Esophagus muscularis mucosa (tissue), 4 donors: ENCODE results near the gene FAM131B. TPM values are rescaled to one million over a fixed set of nuclear protein-coding genes. Genes with fewer than 3 reads are reported as not detected.

Experiments used
- DNase-seq: peaks from one replicate; pipeline ENCODE4 v3.0.0-alpha.2; 2017; ENCODE audit errors: extremely low spot score
- H3K27ac ChIP-seq, 4 donors: fragments of 200-600 bp; sonication (generic); replicated peaks in 1 of 4; 1 replicate in 3 of 4; 2 replicates in 1 of 4; pipeline ENCODE4 v1.5.1; 2016 to 2019; ENCODE audit warnings: mild to moderate bottlenecking in 1 of 4
- H3K27me3 ChIP-seq, 4 donors: fragments of 200-600 bp; sonication (generic); one replicate each; pipeline versions ENCODE4 v1.5.1 to v1.6.0; 2016 to 2019
- H3K36me3 ChIP-seq, 4 donors: fragments of 200-600 bp; sonication (generic); one replicate each; pipeline ENCODE4 v1.5.1; 2016 to 2019
- H3K4me1 ChIP-seq, 4 donors: fragments of 200-600 bp; sonication (generic); one replicate each; pipeline ENCODE4 v1.5.1; 2016 to 2019
- H3K4me3 ChIP-seq, 4 donors: fragments of 200-600 bp; sonication (generic); 1 replicate in 2 of 4; 2 replicates in 2 of 4; pipeline ENCODE4 v1.5.1; 2016 to 2019; ENCODE audit warnings: mild to moderate bottlenecking in 4 of 4, moderate library complexity in 1 of 4
- H3K9me3 ChIP-seq, 4 donors: fragments of 200-600 bp; sonication (generic); 1 replicate in 3 of 4; 2 replicates in 1 of 4; pipeline ENCODE4 v1.5.1; 2016 to 2019
- CTCF ChIP-seq, 3 experiments: fragments of 200-600 bp in 2 of 3; fragments of 450-650 bp in 1 of 3; sonication (generic) in 2 of 3; IDR thresholded peaks; one replicate each; pipeline ENCODE4 v1.5.1; 2017 to 2019; ENCODE audit warnings: antibody characterized with exemption in 3 of 3, mild to moderate bottlenecking in 2 of 3, moderate library complexity in 1 of 3
- EP300 ChIP-seq: sonication (generic); formaldehyde crosslinking; IDR thresholded peaks from one replicate; pipeline ENCODE4 v1.6.1; 2017; ENCODE audit warnings: antibody characterized with exemption
- POLR2A ChIP-seq: fragments of 450-650 bp; IDR thresholded peaks from one replicate; pipeline ENCODE4 v1.6.1; 2017; ENCODE audit warnings: antibody characterized with exemption, moderate library complexity, mild to moderate bottlenecking, low read depth
- POLR2AphosphoS5 ChIP-seq, 2 donors: sonication (generic); formaldehyde crosslinking; IDR thresholded peaks; one replicate each; pipeline ENCODE4 v1.6.1; 2017; ENCODE audit warnings: antibody characterized with exemption in 2 of 2
- WGBS: methylation state at CpG from one replicate; pipeline ENCODE4 v1.1.5; 2018; 5-methylcytosine and 5-hydroxymethylcytosine counted together
- intact Hi-C: fragments of 100-400 bp; cut with DNase I; formaldehyde crosslinking; loops from one replicate; pipeline ENCODE4 v1.15.1; 2023
- total RNA-seq, 4 donors: library from RNA; depleted of rRNA; stranded (reverse); fragments of >200 nt; gene quantifications; one replicate each; pipeline versions ENCODE4 v1.1.0 to v1.2.1, GENCODE V29; 2016

FAM131B gene
- total RNA-seq, 4 donors from 2014 or later: 0.42 to 2.0 (median 1.3) TPM

GRCh38 chr7:143397710-143398530, 35.4 kb upstream of the FAM131B start:
- WGBS: 94% methylated on average over 16 of the region's 16 CpGs
- intact Hi-C loops: no loop called here
- no peak for DNase-seq
- Histone ChIP-seq H3K27me3 (no peaks in the 10 kb centered on the region), H3K4me3 (no peak overlapping the region), H3K27ac (no peak overlapping the region), H3K9me3 (no peaks in the 10 kb centered on the region), H3K36me3 (peaks cover 0 to 8% (median 6%) of the 10 kb centered on the region in 4 donors), H3K4me1 (peaks cover 21 to 32% (median 27%) of the 10 kb centered on the region in 4 donors)
- no peak for TF ChIP-seq EP300
- TF ChIP-seq POLR2A: no peak
- TF ChIP-seq CTCF (IDR thresholded peaks at IDR 0.05): no peak
- TF ChIP-seq POLR2AphosphoS5 (IDR thresholded peaks at IDR 0.05): no peak

DNA sequence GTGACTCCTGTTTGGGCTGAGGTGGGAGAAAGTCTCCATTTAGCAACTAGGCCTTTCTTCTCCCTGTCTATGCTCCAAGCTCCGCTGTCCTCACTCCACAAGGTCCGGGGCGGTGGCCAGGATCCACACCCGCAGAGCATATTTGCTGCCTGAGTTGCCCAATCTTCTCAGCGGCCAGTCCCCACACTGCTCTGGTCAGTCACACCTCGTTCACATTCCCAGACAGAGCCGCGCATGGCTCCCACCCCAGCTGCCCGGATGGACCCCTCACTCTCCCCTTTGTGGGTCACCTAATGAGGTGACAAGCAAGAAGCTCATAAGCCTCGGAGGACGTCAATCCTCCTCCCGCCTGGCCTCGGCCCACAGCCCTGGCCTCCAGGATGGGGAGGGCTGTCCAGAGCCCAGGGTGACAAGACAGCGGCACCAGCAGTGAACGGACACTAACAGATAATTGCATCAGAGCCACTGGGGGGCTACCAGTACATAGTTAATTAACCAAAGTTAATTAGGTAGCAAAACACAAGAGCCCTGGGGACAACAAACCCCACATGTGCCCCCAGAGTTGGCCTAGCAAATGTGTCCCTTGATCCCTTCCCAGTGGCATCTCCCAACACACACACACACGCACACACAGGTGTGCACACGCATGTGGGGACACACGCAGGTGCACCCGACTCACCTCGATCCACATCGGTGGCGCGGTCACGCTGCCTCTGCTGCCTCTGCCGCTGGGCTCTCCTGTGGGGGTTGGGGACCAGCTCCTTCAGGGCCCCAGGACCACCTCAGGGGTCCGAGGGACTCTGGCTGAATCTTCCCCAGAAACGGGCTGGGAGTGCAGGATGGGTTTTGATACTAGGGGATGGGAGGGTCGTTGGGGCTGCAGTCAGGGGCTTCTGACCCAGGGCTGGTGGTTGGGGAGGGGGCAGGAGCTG, 34.4 kb upstream of the FAM131B start:
- Histone ChIP-seq H3K9me3 (no peaks in the 10 kb centered on the region), H3K27me3 (no peaks in the 10 kb centered on the region), H3K27ac (no peak overlapping the region), H3K4me3 (no peak overlapping the region), H3K4me1 (peaks cover 31 to 42% (median 37%) of the 10 kb centered on the region in 4 donors), H3K36me3 (peaks cover 0 to 11% (median 8%) of the 10 kb centered on the region in 4 donors)
- peak in 1 of 2 donors; percentile 12 for TF ChIP-seq POLR2AphosphoS5 (IDR thresholded peaks at IDR 0.05)
- no peak for TF ChIP-seq EP300
- 91% methylated on average over 26 of the region's 28 CpGs for WGBS
- intact Hi-C loops: no loop called here
- DNase-seq: no peak

DNA sequence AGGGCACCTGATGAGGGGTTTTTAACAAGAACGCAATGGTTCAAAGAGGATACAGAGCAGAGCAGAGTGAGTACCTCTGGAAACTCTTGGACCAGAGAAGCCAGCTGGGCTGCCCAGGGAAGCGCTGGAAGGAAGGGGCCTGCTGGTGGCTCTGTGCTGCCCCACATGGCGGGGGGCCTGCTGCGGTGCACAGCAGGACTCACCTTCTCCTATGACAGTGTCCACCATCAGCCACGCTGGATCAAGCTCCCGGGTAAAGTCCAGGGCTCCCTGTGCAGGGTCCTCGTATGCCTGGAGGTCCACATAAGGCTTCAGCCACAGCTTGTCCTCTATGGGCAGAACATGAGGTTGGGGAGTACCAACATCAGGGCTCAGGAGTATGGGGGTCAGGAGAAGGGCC, 33.7 kb upstream of the FAM131B start:
- intact Hi-C loops: no loop called here
- TF ChIP-seq EP300 (no peak), POLR2A (no peak), POLR2AphosphoS5 (IDR thresholded peaks at IDR 0.05) (no peak), CTCF (IDR thresholded peaks at IDR 0.05) (no peak)
- Histone ChIP-seq H3K4me3 (no peak overlapping the region), H3K9me3 (no peaks in the 10 kb centered on the region), H3K27ac (peak overlapping the region in 1 of 4 donors; percentile 11), H3K4me1 (peaks cover 38 to 49% (median 44%) of the 10 kb centered on the region in 4 donors), H3K27me3 (no peaks in the 10 kb centered on the region), H3K36me3 (peaks cover 0 to 18% (median 10%) of the 10 kb centered on the region in 4 donors)
- DNase-seq: no peak
- 63% methylated on average over 5 of the region's 7 CpGs for WGBS

GRCh38 chr7:143395187-143396149, 33.0 kb upstream of the FAM131B start:
- 71% methylated on average over 11 of the region's 21 CpGs for WGBS
- H3K4me1 ChIP-seq: peaks cover 45 to 56% (median 51%) of the 10 kb centered on the region in 4 donors
- no peak for DNase-seq
- peak overlapping the region in 2 of 4 donors; percentile 10 to 11 for H3K27ac ChIP-seq
- H3K9me3 ChIP-seq: no peaks in the 10 kb centered on the region
- no peaks in the 10 kb centered on the region for H3K27me3 ChIP-seq
- intact Hi-C loops: no loop called here
- TF ChIP-seq POLR2A (no peak), CTCF (IDR thresholded peaks at IDR 0.05) (peak in 1 of 3 experiments; percentile 21)
- no peak overlapping the region for H3K4me3 ChIP-seq
- H3K36me3 ChIP-seq: peaks cover 0 to 25% (median 16%) of the 10 kb centered on the region in 4 donors
